ENCODE data around the gene DNPEP.
"Not testable (repeated sequence)": the region's sequence is repeated elsewhere in the genome, so short reads cannot be mapped to it uniquely, and the experiment has no call there.

Gene DNPEP

GRCh38 chr2:219401606-219402005, 13.9 kb upstream of the DNPEP start:
- DNase-seq (ENCODE audit: low read depth in 2 of 2) = no peak

DNA sequence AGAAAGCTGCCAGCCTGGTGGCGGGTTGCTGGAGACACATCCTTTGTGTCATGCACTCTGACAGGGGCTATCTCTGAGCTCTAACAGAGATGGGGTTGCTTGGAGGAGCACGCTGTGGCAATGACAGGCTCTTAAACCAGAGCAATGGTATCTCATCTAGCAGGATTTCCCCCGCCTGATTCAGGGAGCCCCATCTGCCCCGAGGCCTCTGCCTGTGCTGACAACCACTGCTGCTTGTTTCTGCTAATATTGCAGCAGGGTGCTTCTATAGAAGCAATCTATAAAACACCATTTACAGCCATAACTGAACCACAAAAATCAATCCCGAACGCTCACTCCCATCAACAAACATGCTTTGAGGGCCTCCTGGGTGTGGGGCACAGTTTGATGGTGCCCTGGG, 12.8 kb upstream of the DNPEP start:
- DNase-seq (ENCODE audit: low read depth in 2 of 2) = no peak

DNA sequence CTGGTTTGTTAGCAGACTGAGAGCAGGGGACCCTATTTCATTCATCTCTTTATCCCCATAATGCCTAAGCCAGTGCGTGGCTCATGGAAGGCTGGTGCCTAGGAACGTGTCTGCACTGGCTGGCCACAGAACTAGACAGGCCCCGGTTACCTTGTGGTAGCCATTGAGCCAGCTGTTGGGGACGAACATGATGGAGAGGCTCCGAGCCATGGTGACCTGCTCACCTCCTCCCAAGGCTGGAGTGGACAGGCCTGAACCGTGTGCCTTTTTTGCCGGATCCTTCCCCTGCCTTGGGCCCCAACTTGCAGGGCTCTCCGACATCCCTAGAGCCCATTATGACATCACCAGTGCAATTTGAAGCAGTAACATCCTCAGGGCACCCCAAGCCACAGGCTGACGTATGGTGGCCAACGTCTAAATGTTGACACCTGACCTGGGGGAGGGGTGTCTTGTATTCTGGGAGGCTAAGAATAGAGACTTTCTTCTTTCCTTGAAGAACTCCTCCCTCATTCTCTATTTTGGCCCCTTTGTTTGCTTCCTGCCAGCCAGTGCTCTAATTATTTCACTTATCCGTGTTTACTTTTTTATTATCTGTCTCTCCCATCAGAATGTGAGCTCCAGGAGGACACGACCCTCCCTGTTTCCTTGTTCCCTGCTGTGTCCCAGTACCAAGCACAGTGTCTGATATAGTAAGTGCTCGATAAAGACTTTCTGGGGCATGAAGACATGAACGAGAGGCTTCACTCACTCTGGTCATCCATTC, 12.2 kb upstream of the DNPEP start:
- DNase-seq (ENCODE audit: low read depth in 2 of 2) = no peak

- no peak for DNase-seq (ENCODE audit: low read depth in 2 of 2)
Observed at GRCh38 chr2:219398721-219399363, 11.1 kb upstream of the DNPEP start.

- DNase-seq (ENCODE audit: low read depth in 2 of 2) = no peak
Observed at GRCh38 chr2:219396863-219397457, 9.2 kb upstream of the DNPEP start.

- no peak for DNase-seq (ENCODE audit: low read depth in 2 of 2)
Observed at GRCh38 chr2:219395609-219396008, 7.9 kb upstream of the DNPEP start.

DNA sequence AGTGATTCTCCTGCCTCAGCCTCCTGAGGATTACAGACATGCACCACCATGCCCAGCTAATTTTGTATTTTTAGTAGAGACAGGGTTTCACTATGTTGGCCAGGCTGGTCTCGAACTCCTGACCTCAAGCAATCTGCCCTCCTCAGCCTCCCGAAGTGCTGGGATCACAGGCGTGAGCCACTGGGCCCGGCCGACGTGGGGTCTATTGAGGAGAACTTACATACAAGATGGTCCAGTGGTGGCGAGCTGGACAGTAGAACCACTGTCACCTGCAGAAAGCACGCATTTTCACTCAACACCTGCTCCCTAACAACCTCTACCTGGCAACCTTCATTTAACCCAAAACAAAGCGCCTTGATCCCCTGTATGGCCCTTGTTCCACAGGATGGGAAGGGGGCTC, 7.3 kb upstream of the DNPEP start:
- not testable (repeated sequence) for DNase-seq (ENCODE audit: low read depth in 2 of 2)

DNA sequence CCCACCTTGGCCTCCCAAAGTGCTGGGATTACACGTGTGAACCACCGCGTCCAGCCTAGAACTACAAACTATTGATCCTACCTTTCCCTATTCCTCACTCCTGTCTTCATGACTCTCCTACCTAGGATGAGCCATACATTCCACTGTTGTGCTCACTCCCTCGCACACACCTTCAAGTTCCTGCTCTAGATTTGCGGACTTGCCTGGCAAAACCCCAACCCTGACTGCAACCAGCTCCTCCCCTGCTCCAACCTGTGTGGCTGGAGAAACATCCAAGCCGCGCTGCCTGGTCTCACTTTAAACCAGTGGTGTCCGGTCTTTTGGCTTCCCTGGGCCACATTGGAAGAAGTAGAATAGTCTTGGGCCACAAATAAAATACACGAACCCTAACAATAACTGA, 5.0 kb upstream of the DNPEP start:
- no peak for DNase-seq (ENCODE audit: low read depth in 2 of 2)

GRCh38 chr2:219388907-219389156, 1.1 kb upstream of the DNPEP start:
- no peak for DNase-seq (ENCODE audit: low read depth in 2 of 2)

- peak; percentile 99 for DNase-seq (ENCODE audit: low read depth in 2 of 2)
Observed at GRCh38 chr2:219388121-219388906, 602 bp upstream of the DNPEP start.

- DNase-seq (ENCODE audit: low read depth in 2 of 2) = no peak
Observed at GRCh38 chr2:219386532-219387280, 1.0 kb downstream of the DNPEP start.

- DNase-seq (ENCODE audit: low read depth in 2 of 2) = no peak
Observed at GRCh38 chr2:219385958-219386520, 1.7 kb downstream of the DNPEP start.

DNA sequence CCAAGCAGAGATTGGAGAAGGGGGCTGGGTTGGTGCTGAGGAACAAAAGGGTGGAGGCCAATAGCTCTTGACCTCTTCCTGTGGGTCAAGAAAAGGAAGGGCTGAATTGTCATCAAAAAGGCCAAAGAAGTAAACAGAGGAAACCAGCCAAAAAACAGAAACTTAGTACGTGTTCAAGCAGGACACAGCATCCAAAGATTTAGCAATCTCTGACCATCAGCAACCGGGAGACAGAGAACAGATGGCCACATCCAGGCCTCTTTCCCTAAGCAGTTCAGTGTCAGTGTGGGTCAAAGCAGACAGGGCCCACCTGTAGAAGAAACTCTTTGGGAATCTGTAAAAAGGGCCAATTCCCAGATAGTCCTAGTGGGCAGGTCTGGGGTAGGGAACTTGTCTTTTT, 2.9 kb downstream of the DNPEP start:
- DNase-seq (ENCODE audit: low read depth in 2 of 2) = no peak

- no peak for DNase-seq (ENCODE audit: low read depth in 2 of 2)
Observed at GRCh38 chr2:219384083-219384713, 3.5 kb downstream of the DNPEP start.

GRCh38 chr2:219381448-219381847, 6.3 kb downstream of the DNPEP start:
- DNase-seq (ENCODE audit: low read depth in 2 of 2) = no peak

DNA sequence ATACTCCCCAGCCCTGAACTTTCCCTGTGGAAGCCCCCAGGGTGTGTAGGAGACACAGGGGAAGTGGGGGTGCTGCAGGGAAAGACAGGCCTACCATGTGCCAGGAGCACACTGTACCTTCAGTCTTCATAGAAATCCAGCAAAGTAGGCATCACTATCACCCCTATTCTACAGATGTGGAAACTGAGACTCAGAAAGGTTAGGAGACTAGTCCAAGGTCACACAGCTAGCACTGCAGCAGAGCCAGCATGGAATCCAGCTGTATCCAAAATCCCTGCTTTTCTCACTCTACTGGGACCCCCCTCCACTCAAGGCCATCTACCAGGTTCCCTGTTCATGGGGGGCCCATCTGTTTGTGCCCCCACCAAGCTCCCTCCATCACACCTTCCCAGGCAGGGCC, 6.8 kb downstream of the DNPEP start:
- DNase-seq (ENCODE audit: low read depth in 2 of 2) = no peak

- no peak for DNase-seq (ENCODE audit: low read depth in 2 of 2)
Observed at GRCh38 chr2:219378163-219378851, 9.4 kb downstream of the DNPEP start.

- DNase-seq (ENCODE audit: low read depth in 2 of 2) = no peak
Observed at GRCh38 chr2:219369447-219369861, 18.3 kb downstream of the DNPEP start.

DNA sequence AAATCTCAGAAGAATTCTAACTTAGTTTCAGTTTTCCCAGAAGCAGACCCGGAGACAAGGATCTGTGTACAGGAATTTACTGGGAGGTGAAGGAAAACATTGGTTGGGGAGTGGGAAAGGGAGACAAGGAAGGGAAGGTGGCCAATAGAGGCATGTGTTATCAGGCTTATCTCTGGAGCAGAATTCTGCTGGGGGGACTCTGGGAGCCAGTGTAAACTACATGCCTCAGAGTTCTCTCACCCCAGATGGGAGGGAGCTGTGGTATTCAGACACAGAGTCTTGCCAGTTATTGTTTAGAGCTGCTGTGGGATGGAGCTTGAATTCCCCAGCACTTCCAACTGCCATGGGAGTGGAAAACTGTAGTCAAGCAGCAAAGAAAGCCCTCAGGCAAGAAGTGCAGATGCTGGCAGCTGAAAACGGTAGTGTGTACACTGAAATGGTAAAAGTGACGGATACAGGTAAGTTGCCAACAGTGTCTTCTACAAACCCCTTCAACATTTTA, 19.0 kb downstream of the DNPEP start:
- DNase-seq (ENCODE audit: low read depth in 2 of 2) = no peak

DNA sequence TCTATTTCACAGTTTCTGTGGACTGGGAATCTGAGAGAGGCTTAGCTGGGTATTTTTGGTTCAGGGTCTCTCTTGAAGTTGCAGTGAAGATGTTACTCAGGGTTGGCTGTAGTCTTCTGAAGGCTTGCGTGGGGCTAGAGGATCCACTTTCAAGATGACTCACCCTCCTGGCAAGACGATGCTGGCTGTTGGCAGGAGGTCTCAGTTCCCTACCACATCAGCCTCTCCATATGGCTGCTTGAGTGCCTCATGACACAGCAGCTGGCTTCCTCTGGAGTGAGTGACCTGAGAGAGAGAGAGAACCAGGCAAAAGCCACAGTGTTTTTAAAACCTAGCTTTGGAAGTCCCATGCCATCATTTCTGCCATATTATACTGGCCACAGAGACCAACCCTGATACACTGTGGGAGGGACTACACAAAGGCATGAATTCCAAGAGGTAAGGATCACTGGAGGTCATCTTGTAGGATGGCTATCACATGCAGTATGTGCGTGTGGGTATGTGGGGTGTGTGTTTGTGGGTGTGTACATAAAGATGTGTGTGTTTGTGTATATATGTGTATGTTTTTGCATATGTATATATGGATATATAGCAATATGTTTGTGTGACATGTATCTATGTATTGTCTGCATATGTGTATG, 25.1 kb downstream of the DNPEP start:
- no peak for DNase-seq (ENCODE audit: low read depth in 2 of 2)

Data from stimulated activated CD4-positive, alpha-beta T cell treated with anti-CD3 and anti-CD28 coated beads, Interleukin-1b, Interleukin-23, amount 100 ng/mL, for 4 hours (primary cell).